Measurements from ENCODE around the gene CCL24. TPM values are rescaled to one million over a fixed set of nuclear protein-coding genes. Genes with fewer than 3 reads are reported as not detected.

The CCL24 gene
- total and polyA plus RNA-seq, 2 of the 4 experiments (the other 2 are of a cell fraction), result not detected

- DNase-seq, result no peak
- Histone ChIP-seq H3K27ac (ENCODE audit: insufficient read depth, low read length) (no peak overlapping the region), H2AFZ (replicated peaks; ENCODE audit: low read length, poor library complexity) (no peak overlapping the region), H4K8ac (ENCODE audit: low read depth in 2 of 2, low read length in 2 of 2) (no peak overlapping the region), H2BK15ac (ENCODE audit: low read depth, low read length) (no peak overlapping the region; the same call in 2 of the 3 replicates), H4K5ac (ENCODE audit: low read depth, low read length) (no peak overlapping the region), H3K4me2 (ENCODE audit: low read depth, low read length) (no peak overlapping the region), H3K56ac (ENCODE audit: extremely low read depth, insufficient read depth, low read length) (no peak overlapping the region), H2AK9ac (replicated peaks; ENCODE audit: low read depth, low read length, poor library complexity) (no peak overlapping the region), H3K4me1 (ENCODE audit: control insufficient read depth, insufficient read depth, low read length) (peaks cover 8% of the 10 kb centered on the region), H2BK120ac (ENCODE audit: low read depth, low read length) (no peak overlapping the region), H4K20me1 (ENCODE audit: insufficient read depth, low read length) (no peaks in the 10 kb centered on the region), H3K9me3 (ENCODE audit: control insufficient read depth, insufficient read depth, low read length) (no peaks in the 10 kb centered on the region), H2BK5ac (ENCODE audit: low read depth, low read length, poor library complexity, severe bottlenecking) (no peak overlapping the region), H3K4ac (ENCODE audit: low read depth, low read length) (no peak overlapping the region), H3K79me1 (ENCODE audit: low read depth in 1 of 2, low read length in 2 of 2) (no peaks in the 10 kb centered on the region), H3K18ac (ENCODE audit: low read depth, low read length) (no peak overlapping the region), H3K9me1 (ENCODE audit: insufficient read depth, low read length) (peaks cover 6% of the 10 kb centered on the region), H3K4me3 (ENCODE audit: insufficient read depth, low read depth, low read length) (no peak overlapping the region), H3K23ac (ENCODE audit: low read depth, low read length) (no peak overlapping the region), H3K27me3 (ENCODE audit: control insufficient read depth, insufficient read depth, low read length) (no peaks in the 10 kb centered on the region), H3K36me3 (ENCODE audit: control insufficient read depth, insufficient read depth, low read length) (no peaks in the 10 kb centered on the region), H3K9ac (ENCODE audit: low read depth, low read length) (no peak overlapping the region), H4K91ac (ENCODE audit: insufficient read depth, low read depth, low read length) (no peak overlapping the region), H2AK5ac (ENCODE audit: low read depth, low read length) (no peak overlapping the region), H2BK20ac (ENCODE audit: low read depth, low read length) (no peak overlapping the region), H3K14ac (replicated peaks; ENCODE audit: low read depth, low read length) (no peak overlapping the region)
- intact Hi-C loops (cut with micrococcal nuclease), result no loop called here
- TF ChIP-seq CEBPB (IDR thresholded peaks at IDR 0.05; ENCODE audit: low read depth, low read length) (no peak), NFE2L2 (IDR thresholded peaks at IDR 0.05; ENCODE audit: low read depth, low read length) (no peak), CHD1 (IDR thresholded peaks at IDR 0.05; ENCODE audit: low read depth, low read length) (no peak), ELK1 (IDR thresholded peaks at IDR 0.05; ENCODE audit: borderline replicate concordance, low read depth, low read length) (no peak), CTCF (conservative IDR thresholded peaks at IDR 0.05; ENCODE audit: low read depth, low read length) (no peak), POLR2A (IDR thresholded peaks at IDR 0.05; ENCODE audit: low read depth, low read length) (no peak), USF2 (IDR thresholded peaks at IDR 0.05; ENCODE audit: low read depth, low read length) (no peak), BHLHE40 (IDR thresholded peaks at IDR 0.05; ENCODE audit: low read depth, low read length) (no peak), MXI1 (IDR thresholded peaks at IDR 0.05; ENCODE audit: borderline replicate concordance, low read depth, low read length) (no peak), FOS (IDR thresholded peaks at IDR 0.05; ENCODE audit: low read depth, low read length) (no peak), RFX5 (IDR thresholded peaks at IDR 0.05; ENCODE audit: low read depth, low read length) (no peak), MAFK (IDR thresholded peaks at IDR 0.05; ENCODE audit: low read depth, low read length) (no peak), RCOR1 (IDR thresholded peaks at IDR 0.05; ENCODE audit: insufficient replicate concordance, low read length) (no peak), SMC3 (IDR thresholded peaks at IDR 0.05; ENCODE audit: low read depth, low read length) (no peak), RAD21 (IDR thresholded peaks at IDR 0.05; ENCODE audit: low read length) (no peak), MAZ (IDR thresholded peaks at IDR 0.05; ENCODE audit: borderline replicate concordance, low read depth, low read length) (no peak)
- no TSS peak for BruUV-seq (replicated peaks)
- ChIA-PET POLR2A (ENCODE audit: unreplicated experiment) (no interaction called here), CTCF (no interaction called here)
- ATAC-seq (ENCODE audit: low read depth), result no peak
- in situ Hi-C loops (cut with MboI; ENCODE audit: low sequenced_read_pairs), result no loop called here
- dilution Hi-C loops (cut with HindIII; ENCODE audit: low sequenced_read_pairs, unreplicated experiment), result no loop called here
- no CpG with 5 or more reads among the region's 3 CpGs for WGBS, 2 experiments (ENCODE audit: extremely low coverage in 2 of 2, insufficient read length in 1 of 2)
Observed at GRCh38 chr7:75840029-75840428, 26.4 kb upstream of the CCL24 start.

All from IMR-90 (cell line).